22Rv1 (cell line): ENCODE results near the gene OR13C8.

ENCODE experiments used
- H3K27ac ChIP-seq: fragments of 450-650 bp; 2 replicates; pipeline ENCODE4 v1.5.1; 2017
- ZFX ChIP-seq: fragments of 450-650 bp; IDR thresholded peaks from 2 replicates; pipeline ENCODE4 v1.6.1; 2017; ENCODE audit warnings: antibody characterized with exemption, borderline replicate concordance
- TF ChIP-seq, protein P1 (sequence below): fragments of 450-650 bp; IDR thresholded peaks from 2 replicates; pipeline ENCODE4 v1.5.1; 2017; ENCODE audit warnings: mild to moderate bottlenecking

OR13C8 gene

GRCh38 chr9:104556830-104557634 is 11.9 kb upstream of the OR13C8 start:
- TF ChIP-seq ZFX = no peak
- TF ChIP-seq, protein P1, sequence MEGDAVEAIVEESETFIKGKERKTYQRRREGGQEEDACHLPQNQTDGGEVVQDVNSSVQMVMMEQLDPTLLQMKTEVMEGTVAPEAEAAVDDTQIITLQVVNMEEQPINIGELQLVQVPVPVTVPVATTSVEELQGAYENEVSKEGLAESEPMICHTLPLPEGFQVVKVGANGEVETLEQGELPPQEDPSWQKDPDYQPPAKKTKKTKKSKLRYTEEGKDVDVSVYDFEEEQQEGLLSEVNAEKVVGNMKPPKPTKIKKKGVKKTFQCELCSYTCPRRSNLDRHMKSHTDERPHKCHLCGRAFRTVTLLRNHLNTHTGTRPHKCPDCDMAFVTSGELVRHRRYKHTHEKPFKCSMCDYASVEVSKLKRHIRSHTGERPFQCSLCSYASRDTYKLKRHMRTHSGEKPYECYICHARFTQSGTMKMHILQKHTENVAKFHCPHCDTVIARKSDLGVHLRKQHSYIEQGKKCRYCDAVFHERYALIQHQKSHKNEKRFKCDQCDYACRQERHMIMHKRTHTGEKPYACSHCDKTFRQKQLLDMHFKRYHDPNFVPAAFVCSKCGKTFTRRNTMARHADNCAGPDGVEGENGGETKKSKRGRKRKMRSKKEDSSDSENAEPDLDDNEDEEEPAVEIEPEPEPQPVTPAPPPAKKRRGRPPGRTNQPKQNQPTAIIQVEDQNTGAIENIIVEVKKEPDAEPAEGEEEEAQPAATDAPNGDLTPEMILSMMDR = no peak
- no peak overlapping the region for H3K27ac ChIP-seq

GRCh38 chr9:104564358-104564757 is 4.6 kb upstream of the OR13C8 start:
- TF ChIP-seq, protein P1 = no peak
- no peak for TF ChIP-seq ZFX
- no peak overlapping the region for H3K27ac ChIP-seq

DNA sequence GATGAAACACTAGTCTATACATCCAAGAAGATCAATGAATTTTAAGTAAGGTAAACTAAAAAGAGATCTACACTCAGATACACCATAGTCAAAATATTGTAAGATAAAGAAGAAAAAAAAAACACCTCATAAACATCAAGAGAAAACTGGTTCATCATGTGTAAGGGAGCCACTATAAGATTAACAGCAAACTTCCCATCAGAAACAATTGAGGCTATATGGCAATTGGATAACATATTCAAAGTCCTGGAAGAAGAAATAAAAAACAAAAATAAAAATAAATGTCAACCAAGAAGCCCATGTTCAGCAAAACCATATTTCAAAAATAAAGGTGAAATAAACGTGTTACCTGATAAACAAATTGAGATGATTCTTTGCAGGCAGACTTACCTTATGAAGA is 3.6 kb downstream of the OR13C8 start:
- TF ChIP-seq, protein P1 = no peak
- no peak for TF ChIP-seq ZFX

DNA sequence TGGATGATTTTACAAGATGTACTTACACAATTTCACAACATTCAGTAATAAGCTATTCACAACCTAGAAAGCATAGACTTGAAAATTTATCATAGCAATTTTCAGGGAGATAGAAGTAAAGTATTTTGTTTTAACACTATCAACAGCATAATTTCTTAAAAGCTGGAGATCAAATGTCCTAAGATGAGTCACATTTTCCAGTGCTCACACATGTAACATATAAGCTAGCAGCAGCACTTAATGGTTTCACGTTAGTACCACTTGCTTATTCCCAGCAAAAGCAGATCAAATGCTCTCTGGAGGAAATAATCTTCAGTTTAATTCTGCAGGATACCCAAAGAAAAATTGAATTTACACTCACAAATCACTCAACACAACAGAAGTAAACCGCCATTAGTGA is 6.5 kb downstream of the OR13C8 start:
- TF ChIP-seq ZFX = no peak
- TF ChIP-seq, protein P1 = no peak
- no peak overlapping the region for H3K27ac ChIP-seq

More for the DNA sequence above, 3.6 kb downstream of the OR13C8 start:
- H3K27ac ChIP-seq = no peak overlapping the region

DNA sequence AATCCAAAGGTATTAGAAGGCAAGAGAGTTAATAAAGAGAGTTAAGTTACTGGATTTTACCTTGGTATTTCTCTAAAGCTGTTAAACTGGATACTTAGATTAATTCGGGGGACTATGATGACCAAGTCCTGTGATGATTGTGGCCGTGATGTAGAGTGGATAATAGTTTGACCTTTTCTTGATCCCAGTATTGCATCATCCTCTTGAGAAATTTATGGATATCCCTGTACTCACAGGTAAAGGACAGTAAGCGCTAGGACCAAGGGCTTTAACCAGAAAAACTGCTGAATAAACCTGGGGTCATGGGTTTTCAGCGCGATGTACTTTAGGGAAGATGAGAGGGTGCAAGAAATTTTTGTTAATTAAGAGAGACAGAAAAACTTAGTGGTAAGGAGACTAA is 8.3 kb downstream of the OR13C8 start:
- TF ChIP-seq, protein P1 = no peak
- TF ChIP-seq ZFX = no peak
- H3K27ac ChIP-seq = no peak overlapping the region

DNA sequence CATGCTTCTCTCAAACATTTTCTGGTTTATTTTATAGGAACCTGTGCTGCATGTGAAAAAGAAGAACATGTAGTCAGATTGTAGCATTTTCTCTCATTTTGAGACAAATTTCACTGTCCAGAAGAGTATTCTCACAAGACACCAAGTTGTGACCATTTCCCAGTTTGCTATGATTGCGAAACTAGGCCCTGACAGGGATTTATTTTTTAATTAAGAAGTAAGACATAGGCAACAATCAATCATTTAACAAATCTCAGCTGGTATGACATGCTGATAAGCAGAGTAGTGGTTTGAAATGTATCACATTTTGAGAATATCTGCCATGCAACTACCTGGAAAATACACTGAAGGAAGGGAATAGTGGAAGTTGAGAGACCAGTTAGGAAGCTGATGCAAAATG is 11.6 kb downstream of the OR13C8 start:
- no peak overlapping the region for H3K27ac ChIP-seq
- no peak for TF ChIP-seq ZFX
- TF ChIP-seq, protein P1 = no peak

DNA sequence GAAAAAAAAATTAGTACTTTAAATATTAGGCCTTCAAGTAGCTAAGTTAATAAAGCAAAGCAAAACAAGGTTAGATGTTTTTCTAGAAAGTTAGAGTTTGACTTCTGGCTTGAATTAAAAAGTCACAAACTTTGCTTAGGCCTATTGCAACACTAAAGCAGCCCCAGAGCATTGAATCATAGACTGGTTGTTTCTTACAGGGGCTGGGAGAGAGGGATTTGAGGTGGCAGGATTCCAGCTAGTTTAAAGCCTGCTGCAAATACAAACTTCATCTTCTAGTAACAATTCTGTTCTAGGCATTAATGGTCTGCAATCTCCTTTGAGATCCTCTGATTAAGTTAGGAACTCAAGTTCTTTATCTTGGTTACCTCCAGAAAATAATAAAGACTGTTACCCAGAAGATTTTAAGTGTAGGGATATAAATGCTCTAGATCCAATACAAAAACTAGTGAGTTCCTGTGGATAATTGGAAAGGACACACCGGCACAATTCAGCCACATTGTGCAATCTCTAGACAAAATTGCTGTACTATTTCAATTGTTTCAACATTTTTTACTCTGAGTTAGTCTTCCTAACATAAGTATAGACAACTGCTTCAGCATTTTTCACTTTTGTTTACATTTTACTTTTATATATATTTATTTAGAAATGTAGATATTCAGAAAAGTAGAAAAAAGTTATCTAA is 17.7 kb downstream of the OR13C8 start:
- H3K27ac ChIP-seq = no peak overlapping the region
- TF ChIP-seq, protein P1 = no peak
- no peak for TF ChIP-seq ZFX
